GM20431 (cell line): Measurements from ENCODE around the gene ABHD1.
"Not testable (repeated sequence)": the region's sequence is repeated elsewhere in the genome, so short reads cannot be mapped to it uniquely, and the experiment has no call there.

ENCODE experiments used
- in situ Hi-C: fragments of 300-500 bp; cut with MseI, MboI; formaldehyde crosslinking; loops from one replicate; pipeline ENCODE4 v1.15.0; 2020; ENCODE audit warnings: low sequenced_read_pairs; ENCODE audit not compliant: unreplicated experiment

Gene ABHD1

GRCh38 chr2:27123302-27124150 is at the start of gene ABHD1:
TSS of gene ABHD1 (plus strand) at chr2:27123815. CDS start at chr2:27123949, 134 bp downstream.
- in situ Hi-C loops = no loop called here

- in situ Hi-C loops = no loop called here
These were observed 48.7 kb upstream of the ABHD1 start for GRCh38 chr2:27074738-27075565.

DNA sequence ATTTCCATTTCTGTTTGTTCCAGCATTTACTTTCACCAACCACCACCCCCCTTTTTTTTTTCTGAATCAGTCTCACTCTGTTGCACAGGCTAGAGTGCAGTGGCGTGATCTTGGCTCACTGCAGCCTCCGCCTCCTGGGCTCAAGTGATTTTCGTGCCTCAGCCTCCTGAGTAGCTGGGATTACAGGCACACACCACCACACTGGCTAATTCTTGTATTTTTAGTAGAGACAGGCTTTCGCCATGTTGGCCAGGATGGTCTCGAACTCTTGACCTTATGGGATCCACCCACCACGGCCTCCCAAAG is 48.1 kb upstream of the ABHD1 start:
- in situ Hi-C loops = not testable (repeated sequence)

DNA sequence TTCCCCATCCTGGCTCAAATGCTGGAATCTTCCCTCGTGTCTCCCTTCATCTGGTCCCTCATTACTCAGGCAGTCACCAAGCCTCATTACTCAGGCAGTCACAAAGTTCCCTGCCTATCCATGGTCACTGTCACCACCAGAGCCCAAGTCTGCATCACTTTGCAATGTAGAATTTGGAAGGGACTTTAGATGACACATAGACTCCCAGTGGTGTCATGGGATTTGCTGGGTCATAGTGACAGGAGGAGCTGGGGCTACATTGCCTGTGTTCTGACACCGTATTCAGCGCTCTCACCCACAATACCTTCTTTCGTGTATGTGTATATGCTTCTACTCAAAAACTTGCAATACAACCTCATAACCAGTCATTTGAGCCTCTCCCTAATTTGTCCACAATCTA is 47.3 kb upstream of the ABHD1 start:
- in situ Hi-C loops = no loop called here

DNA sequence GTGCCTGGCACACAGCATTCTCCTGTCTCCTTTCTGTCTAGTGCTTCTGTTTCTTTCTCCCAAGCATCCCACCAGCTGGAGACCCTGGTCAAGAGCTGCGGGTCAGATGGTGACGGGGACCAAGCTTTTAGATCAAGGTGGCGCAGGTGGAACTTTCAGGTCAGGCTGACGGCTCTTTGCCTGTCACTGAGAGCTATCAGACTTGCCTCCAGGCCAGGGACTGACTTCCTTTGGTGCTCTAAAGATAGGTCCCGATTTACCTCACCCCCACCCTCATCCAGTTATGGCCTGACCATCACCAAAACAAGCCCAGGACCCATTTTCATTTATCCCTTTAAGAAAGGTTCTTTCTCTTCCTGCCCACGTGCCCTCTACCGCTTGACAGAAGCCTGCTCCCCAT is 46.4 kb upstream of the ABHD1 start:
- in situ Hi-C loops = no loop called here

DNA sequence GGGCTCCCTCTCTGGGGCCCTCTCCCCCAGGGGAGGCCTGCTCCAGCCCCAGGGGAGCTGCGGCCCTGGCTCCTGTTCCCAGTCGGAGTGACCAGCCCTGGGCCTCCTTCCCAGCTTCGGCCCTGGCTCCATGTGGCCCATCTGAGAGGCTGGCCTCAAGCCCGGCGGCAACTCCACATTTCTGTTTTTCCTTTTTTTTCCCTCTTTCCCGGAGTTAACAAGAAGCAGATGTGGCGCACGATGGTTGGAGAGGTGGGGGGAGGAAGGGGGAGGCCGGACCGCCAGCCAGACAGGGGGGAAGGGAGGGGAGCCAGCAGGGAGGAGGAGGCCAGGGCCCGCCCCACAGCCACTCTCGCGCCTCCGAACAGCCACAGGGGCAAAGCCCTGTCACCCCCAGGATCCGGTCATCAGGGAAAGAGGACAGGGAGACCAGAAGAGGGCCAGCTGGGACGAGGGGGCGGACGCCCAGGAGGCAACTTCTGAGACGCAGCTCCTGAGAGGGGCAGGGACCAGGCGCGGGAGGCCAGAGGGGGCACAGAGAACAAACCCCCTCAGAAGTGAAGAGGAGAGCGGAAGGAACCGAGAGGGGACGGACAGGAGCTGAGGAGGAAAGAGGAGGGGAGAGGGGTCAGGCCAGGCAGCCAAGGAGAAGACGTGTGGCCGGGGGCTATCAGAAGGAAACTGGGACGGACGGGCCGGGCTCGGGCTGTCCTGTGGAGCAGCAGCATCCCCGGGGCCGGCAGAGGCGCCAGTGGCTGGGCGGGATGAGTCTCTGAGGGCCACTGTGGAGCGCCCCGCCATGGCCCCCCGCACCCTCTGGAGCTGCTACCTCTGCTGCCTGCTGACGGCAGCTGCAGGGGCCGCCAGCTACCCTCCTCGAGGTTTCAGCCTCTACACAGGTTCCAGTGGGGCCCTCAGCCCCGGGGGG is 45.1 kb upstream of the ABHD1 start, which contains the start of gene EMILIN1:
TSS of gene EMILIN1 (plus strand) at position 349 of the 928 bp plus-strand sequence. CDS start at position 800, 451 bp downstream.
- in situ Hi-C loops = no loop called here

DNA sequence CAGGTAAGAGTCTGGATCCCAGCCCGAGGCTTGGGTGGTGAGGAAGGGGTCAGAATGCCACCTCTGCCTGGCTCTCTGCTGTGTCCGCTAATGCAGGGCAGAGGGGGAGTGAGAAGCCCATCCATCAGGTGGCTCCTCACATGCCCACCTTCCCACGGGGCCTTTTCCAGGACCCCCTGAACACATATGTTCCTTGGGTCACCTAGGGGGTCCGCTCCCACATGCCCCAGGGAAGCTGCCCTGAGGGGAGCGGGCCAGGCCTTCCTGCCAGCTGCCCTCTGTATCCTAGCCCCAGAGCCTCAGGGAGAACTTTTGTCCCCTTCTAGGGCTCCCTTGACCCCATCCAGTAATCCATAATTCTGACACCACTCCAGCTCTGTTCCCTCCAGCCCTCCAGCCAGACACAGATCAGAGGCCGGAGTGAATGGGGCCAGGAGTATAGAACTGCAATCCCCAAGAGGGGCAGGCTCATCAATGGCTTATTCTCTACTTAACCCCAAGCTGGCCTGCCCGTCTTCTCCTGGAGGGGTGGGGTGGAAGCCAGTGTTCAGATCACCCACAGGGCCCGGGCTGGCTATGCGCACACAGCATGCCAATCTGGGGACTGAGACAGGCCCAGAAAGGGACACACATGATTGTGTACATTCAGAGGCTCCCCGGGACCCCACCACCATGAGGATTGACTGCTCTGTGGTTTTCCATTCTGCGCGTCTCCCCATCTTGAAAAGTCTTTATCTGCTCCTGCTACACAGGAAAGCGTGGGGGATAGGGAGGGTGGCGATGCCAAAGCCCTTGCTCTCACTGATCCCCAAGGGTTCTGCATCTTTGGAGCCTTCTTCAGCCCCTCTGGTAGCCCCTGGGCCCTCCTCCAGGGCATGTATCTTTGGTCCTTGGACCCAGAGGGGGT is 44.1 kb upstream of the ABHD1 start:
- in situ Hi-C loops = no loop called here

- in situ Hi-C loops = no loop called here
These were observed 43.5 kb upstream of the ABHD1 start for GRCh38 chr2:27080140-27080469.

- in situ Hi-C loops = no loop called here
These were observed 43.0 kb upstream of the ABHD1 start for GRCh38 chr2:27080603-27080936.

DNA sequence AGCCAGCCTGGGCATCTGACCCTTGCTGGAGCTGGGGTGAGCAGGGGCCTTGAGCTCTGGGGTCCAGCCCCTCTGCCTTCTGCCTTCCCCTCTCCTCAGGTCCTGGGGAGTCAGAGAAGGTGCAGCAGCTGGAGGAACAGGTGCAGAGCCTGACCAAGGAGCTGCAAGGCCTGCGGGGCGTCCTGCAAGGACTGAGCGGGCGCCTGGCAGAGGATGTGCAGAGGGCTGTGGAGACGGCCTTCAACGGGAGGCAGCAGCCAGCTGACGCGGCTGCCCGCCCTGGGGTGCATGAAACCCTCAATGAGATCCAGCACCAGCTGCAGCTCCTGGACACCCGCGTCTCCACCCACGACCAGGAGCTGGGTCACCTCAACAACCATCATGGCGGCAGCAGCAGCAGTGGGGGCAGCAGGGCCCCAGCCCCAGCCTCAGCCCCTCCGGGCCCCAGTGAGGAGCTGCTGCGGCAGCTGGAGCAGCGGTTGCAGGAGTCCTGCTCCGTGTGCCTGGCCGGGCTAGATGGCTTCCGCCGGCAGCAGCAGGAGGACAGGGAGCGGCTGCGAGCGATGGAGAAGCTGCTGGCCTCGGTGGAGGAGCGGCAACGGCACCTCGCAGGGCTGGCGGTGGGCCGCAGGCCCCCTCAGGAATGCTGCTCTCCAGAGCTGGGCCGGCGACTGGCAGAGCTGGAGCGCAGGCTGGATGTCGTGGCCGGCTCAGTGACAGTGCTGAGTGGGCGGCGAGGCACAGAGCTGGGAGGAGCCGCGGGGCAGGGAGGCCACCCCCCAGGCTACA is 41.4 kb upstream of the ABHD1 start:
- in situ Hi-C loops = no loop called here

GRCh38 chr2:27082773-27083409 is 40.7 kb upstream of the ABHD1 start:
- in situ Hi-C loops = no loop called here

DNA sequence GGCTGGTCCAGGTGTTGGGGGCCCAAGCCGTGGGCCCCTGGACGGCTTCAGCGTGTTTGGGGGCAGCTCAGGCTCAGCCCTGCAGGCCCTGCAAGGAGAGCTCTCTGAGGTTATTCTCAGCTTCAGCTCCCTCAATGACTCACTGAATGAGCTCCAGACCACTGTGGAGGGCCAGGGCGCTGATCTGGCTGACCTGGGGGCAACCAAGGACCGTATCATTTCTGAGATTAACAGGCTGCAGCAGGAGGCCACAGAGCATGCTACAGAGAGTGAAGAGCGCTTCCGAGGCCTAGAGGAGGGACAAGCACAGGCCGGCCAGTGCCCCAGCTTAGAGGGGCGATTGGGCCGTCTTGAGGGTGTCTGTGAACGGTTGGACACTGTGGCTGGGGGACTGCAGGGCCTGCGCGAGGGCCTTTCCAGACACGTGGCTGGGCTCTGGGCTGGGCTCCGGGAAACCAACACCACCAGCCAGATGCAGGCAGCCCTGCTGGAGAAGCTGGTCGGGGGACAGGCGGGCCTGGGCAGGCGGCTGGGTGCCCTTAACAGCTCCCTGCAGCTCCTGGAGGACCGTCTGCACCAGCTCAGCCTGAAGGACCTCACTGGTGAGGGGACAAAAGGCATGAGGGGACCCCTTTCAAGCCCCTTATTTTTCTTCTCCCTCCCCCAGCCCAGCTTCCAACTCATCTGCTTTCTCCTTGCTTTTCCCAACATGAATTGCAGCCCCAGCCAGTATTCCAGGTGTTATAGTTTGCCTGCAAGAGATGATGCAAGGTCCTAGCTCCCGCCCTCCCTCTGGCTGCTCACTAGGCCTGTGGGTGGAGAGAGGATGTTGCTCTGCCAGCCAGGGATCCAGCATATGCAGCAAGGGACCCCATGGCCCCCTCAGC is 40.0 kb upstream of the ABHD1 start:
- in situ Hi-C loops = no loop called here

DNA sequence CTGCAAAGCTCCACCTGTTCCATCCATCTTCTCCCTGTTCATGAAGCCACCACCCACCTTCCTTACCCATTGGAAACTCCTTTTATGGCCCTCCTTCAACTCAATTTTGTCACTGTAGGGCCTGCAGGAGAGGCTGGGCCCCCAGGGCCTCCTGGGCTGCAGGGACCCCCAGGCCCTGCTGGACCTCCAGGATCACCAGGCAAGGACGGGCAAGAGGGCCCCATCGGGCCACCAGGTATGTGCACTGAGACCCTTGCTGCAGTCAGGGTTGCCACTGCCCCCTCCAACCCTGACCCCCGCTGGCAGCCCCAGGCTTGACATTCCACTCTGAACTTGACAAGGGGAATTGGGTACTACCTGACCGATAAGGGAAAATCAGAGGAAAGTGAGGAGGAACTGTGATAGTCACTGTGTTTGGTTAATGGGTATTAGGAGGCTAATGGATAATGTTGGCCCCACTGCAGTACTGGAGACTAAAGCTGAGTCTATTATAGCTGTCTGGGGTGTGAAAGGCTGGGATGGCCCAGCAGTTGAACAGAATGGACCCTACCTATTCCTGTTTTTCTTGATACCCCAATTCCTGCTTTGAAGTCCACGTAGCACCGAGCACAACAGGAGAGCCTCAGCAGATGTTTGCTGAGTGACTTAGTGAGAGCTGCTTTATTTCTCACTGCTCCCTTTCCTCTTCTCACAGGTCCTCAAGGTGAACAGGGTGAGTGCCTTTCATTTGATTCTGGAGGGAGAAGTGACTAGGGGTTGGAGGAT is 39.1 kb upstream of the ABHD1 start:
- in situ Hi-C loops = no loop called here

- in situ Hi-C loops = no loop called here
These were observed 38.4 kb upstream of the ABHD1 start for GRCh38 chr2:27085062-27085672.

GRCh38 chr2:27085673-27086089 is 37.9 kb upstream of the ABHD1 start:
- in situ Hi-C loops = no loop called here

GRCh38 chr2:27086090-27086723 is 37.4 kb upstream of the ABHD1 start:
- in situ Hi-C loops = no loop called here
